ENCODE results near the gene KRTAP13-4.

KRTAP13-4 gene

GRCh38 chr21:30463713-30464112, 33.7 kb downstream of the KRTAP13-4 start:
- H3K9ac ChIP-seq (ENCODE audit: low read length): no peak overlapping the region
- no peaks in the 10 kb centered on the region for H3K79me2 ChIP-seq (ENCODE audit: insufficient read depth, low read length)
- H2AFZ ChIP-seq (ENCODE audit: low read depth, low read length, severe bottlenecking): no peak overlapping the region
- H3K27ac ChIP-seq (ENCODE audit: low read depth, low read length): no peak overlapping the region
- no peaks in the 10 kb centered on the region for H3F3A ChIP-seq (ENCODE audit: insufficient read depth)
- H3K9me2 ChIP-seq (replicated peaks; ENCODE audit: insufficient read depth, low read length): no peaks in the 10 kb centered on the region
- TF ChIP-seq CTCF (IDR thresholded peaks at IDR 0.05; ENCODE audit: insufficient read depth, low read length, poor library complexity, severe bottlenecking) (peak; percentile 39), EZH2phosphoT487 (conservative IDR thresholded peaks at IDR 0.05; ENCODE audit: low read length) (no peak)
- no peaks in the 10 kb centered on the region for H3K36me3 ChIP-seq (ENCODE audit: low read length)
- no peaks in the 10 kb centered on the region for H4K20me1 ChIP-seq (ENCODE audit: low read depth, low read length)
- H3K4me2 ChIP-seq (ENCODE audit: low read depth, low read length, poor library complexity, severe bottlenecking): no peak overlapping the region
- H3K4me3 ChIP-seq (ENCODE audit: insufficient read depth, low read length, poor library complexity, severe bottlenecking): no peak overlapping the region
- no peaks in the 10 kb centered on the region for H3K9me3 ChIP-seq (ENCODE audit: insufficient read depth, low read length)
- H3K27me3 ChIP-seq (ENCODE audit: low read length): no peaks in the 10 kb centered on the region

DNA sequence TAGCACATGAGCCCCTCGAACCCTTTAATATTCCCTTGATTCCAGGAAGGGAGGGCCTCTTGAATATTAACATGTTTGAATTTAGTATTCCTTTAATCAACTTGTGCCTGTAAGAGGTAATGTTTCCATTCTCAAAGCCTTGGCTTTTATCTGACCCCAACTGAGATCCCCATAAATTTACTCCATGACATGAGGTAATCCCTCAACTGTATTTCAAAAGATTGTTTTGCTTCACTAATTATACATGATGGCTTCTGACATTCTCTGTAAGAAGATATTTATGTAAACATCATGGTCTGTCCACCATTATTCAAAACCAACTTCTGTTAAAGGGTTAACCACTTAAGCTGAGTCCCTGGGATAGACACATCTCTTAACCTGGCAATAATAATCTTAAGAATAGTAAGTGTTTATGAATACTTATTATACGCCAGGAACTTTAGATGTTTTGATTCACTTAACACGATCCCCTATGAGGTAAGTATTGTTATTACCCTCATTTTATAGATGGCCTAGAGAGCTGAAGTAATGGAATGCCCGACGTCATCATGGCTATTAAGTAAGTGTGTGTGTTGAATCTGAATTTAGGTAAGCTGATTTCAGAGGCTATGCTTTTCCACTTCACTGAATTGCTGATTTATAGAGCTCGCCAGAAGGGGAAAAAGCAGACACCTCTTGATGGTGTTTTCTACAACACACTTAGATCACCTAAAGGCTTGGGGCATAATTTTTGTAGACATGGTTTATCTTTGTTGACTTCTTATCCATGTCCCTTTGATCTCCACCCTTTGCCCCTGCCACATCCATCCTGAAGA, 39.1 kb downstream of the KRTAP13-4 start:
- Histone ChIP-seq H3F3A (ENCODE audit: insufficient read depth) (no peaks in the 10 kb centered on the region), H3K79me2 (ENCODE audit: insufficient read depth, low read length) (no peaks in the 10 kb centered on the region)

DNA sequence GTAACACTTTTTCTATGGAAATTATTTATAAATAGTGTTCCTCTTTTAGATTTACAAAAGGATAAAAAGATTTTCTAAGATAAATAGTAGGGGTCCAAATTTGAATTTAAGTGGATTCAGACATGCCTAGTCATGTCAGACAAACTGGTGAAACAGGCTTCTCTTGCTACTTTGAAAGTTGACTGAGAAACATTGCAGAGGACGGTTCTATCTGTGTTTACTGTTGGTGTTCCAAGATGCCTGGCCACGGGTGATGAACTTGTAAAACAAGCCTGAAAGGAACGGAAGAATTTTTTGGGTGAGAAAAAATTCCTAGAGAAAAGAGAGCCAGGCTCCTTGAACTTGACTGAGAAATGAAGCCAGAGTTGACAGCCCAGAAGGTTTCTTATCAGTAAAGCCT, 48.0 kb downstream of the KRTAP13-4 start:
- Histone ChIP-seq H3K9ac (ENCODE audit: low read length) (no peak overlapping the region), H2AFZ (ENCODE audit: low read depth, low read length, severe bottlenecking) (no peak overlapping the region), H3F3A (ENCODE audit: insufficient read depth) (no peaks in the 10 kb centered on the region), H3K9me2 (replicated peaks; ENCODE audit: insufficient read depth, low read length) (no peaks in the 10 kb centered on the region), H3K79me2 (ENCODE audit: insufficient read depth, low read length) (no peaks in the 10 kb centered on the region), H3K36me3 (ENCODE audit: low read length) (no peaks in the 10 kb centered on the region), H4K20me1 (ENCODE audit: low read depth, low read length) (no peaks in the 10 kb centered on the region), H3K4me2 (ENCODE audit: low read depth, low read length, poor library complexity, severe bottlenecking) (no peak overlapping the region), H3K27ac (ENCODE audit: low read depth, low read length) (no peak overlapping the region), H3K9me3 (ENCODE audit: insufficient read depth, low read length) (no peaks in the 10 kb centered on the region), H3K27me3 (ENCODE audit: low read length) (no peaks in the 10 kb centered on the region), H3K4me3 (ENCODE audit: insufficient read depth, low read length, poor library complexity, severe bottlenecking) (no peak overlapping the region)
- TF ChIP-seq EZH2phosphoT487 (conservative IDR thresholded peaks at IDR 0.05; ENCODE audit: low read length) (no peak), CTCF (IDR thresholded peaks at IDR 0.05; ENCODE audit: insufficient read depth, low read length, poor library complexity, severe bottlenecking) (no peak)

More for the DNA sequence above, 39.1 kb downstream of the KRTAP13-4 start:
- Histone ChIP-seq H3K27ac (ENCODE audit: low read depth, low read length) (no peak overlapping the region), H3K27me3 (ENCODE audit: low read length) (no peaks in the 10 kb centered on the region), H3K4me2 (ENCODE audit: low read depth, low read length, poor library complexity, severe bottlenecking) (no peak overlapping the region), H3K9me3 (ENCODE audit: insufficient read depth, low read length) (no peaks in the 10 kb centered on the region), H2AFZ (ENCODE audit: low read depth, low read length, severe bottlenecking) (no peak overlapping the region), H4K20me1 (ENCODE audit: low read depth, low read length) (no peaks in the 10 kb centered on the region), H3K4me3 (ENCODE audit: insufficient read depth, low read length, poor library complexity, severe bottlenecking) (no peak overlapping the region), H3K9me2 (replicated peaks; ENCODE audit: insufficient read depth, low read length) (no peaks in the 10 kb centered on the region), H3K36me3 (ENCODE audit: low read length) (no peaks in the 10 kb centered on the region), H3K9ac (ENCODE audit: low read length) (no peak overlapping the region)
- TF ChIP-seq CTCF (IDR thresholded peaks at IDR 0.05; ENCODE audit: insufficient read depth, low read length, poor library complexity, severe bottlenecking) (no peak), EZH2phosphoT487 (conservative IDR thresholded peaks at IDR 0.05; ENCODE audit: low read length) (no peak)
